AML-193 (cell line): ENCODE results near the gene ATP9B.
"Not testable (repeated sequence)": the region's sequence is repeated elsewhere in the genome, so short reads cannot be mapped to it uniquely, and the experiment has no call there.

Experiments used
- DNase-seq, 2 experiments: peaks; one replicate each; lab custom pipeline; 2025; lab: John Stamatoyannopoulos, UW

ATP9B gene

GRCh38 chr18:79071037-79071436 is 1.8 kb downstream of the ATP9B start:
- DNase-seq, result peak; percentile 46 to 49

- peak; percentile 25 to 34 for DNase-seq
Observed at GRCh38 chr18:79071503-79072210, 2.5 kb downstream of the ATP9B start.

- not testable (repeated sequence) for DNase-seq
Observed at GRCh38 chr18:79072655-79073054, 3.5 kb downstream of the ATP9B start.

GRCh38 chr18:79077181-79077580 is 8.0 kb downstream of the ATP9B start:
- DNase-seq, result no peak

- DNase-seq, result not testable (repeated sequence)
Observed at GRCh38 chr18:79078791-79079190, 9.6 kb downstream of the ATP9B start.

GRCh38 chr18:79092874-79093273 is 23.7 kb downstream of the ATP9B start:
- no peak for DNase-seq

- DNase-seq, result no peak
Observed at GRCh38 chr18:79093986-79094385, 24.8 kb downstream of the ATP9B start.

GRCh38 chr18:79095216-79095615 is 26.0 kb downstream of the ATP9B start:
- no peak for DNase-seq

GRCh38 chr18:79100944-79101343 is 31.8 kb downstream of the ATP9B start:
- DNase-seq, result no peak

GRCh38 chr18:79102886-79103285 is 33.7 kb downstream of the ATP9B start:
- DNase-seq, result no peak

- no peak for DNase-seq
Observed at GRCh38 chr18:79104137-79104536, 34.9 kb downstream of the ATP9B start.

GRCh38 chr18:79105455-79105854 is 36.3 kb downstream of the ATP9B start:
- DNase-seq, result no peak

- DNase-seq, result no peak
Observed at GRCh38 chr18:79106084-79106483, 36.9 kb downstream of the ATP9B start.

GRCh38 chr18:79107886-79108285 is 38.7 kb downstream of the ATP9B start:
- DNase-seq, result no peak

GRCh38 chr18:79108549-79109215 is 39.5 kb downstream of the ATP9B start:
- DNase-seq, result no peak

- DNase-seq, result no peak
Observed at GRCh38 chr18:79111483-79111882, 42.3 kb downstream of the ATP9B start.

GRCh38 chr18:79117385-79117784 is 48.2 kb downstream of the ATP9B start:
- no peak for DNase-seq

- DNase-seq, result no peak
Observed at GRCh38 chr18:79117788-79118187, 48.6 kb downstream of the ATP9B start.

GRCh38 chr18:79118797-79119196 is 49.6 kb downstream of the ATP9B start:
- DNase-seq, result no peak

- DNase-seq, result no peak
Observed at GRCh38 chr18:79121746-79122474, 52.7 kb downstream of the ATP9B start.

- DNase-seq, result no peak
Observed at GRCh38 chr18:79123948-79124347, 54.8 kb downstream of the ATP9B start.

- DNase-seq, result no peak
Observed at GRCh38 chr18:79129120-79129519, 59.9 kb downstream of the ATP9B start.

GRCh38 chr18:79133724-79134123 is 64.5 kb downstream of the ATP9B start:
- DNase-seq, result no peak
